ENCODE measurements around the gene CFAP57.

DNA sequence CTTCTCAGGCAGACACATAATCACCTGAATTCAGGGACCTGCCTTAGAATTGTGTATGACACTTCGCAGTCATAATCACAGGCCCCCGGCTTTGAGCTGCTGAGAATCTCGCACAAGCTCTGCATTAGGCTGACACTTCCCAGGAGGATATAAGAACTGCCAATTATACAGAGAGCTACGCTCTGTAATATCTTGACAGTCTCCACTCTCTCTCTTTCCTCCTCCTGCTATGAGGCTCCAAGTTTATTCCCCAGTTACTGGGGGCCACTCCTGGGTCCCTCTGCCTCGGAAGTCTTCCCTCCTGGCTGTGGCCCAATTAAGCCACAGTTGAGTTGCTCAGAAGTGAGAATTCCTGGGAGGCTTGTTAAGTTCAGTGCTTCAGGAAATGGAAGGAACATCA lies 42.7 kb upstream of the CFAP57 start:
- TF ChIP-seq ZFX (IDR thresholded peaks at IDR 0.05), result no peak
- no peak for TF ChIP-seq CTCF (conservative IDR thresholded peaks at IDR 0.05)

Measured in C4-2B (cell line).